ENCODE measurements around the gene DEXI. TPM values are rescaled to one million over a fixed set of nuclear protein-coding genes. Genes with fewer than 3 reads are reported as not detected.
A peak's percentile ranks its signal among the peaks of the same experiment; 100 is the strongest.

DEXI gene
- total RNA-seq, 2 donors from 2014 or later, result 31.5 to 32.0 TPM

- no peak overlapping the region for H3K9ac ChIP-seq (ENCODE audit: extremely low read depth, low read length, poor library complexity, severe bottlenecking)
- Mint-ChIP-seq H3K27me3 (ENCODE audit: insufficient read depth) (no peaks in the 10 kb centered on the region), H3K27ac (no peak overlapping the region), H3K9me3 (no peaks in the 10 kb centered on the region), H3K4me1 (peaks cover 5% of the 10 kb centered on the region), H3K36me3 (ENCODE audit: low read depth) (no peaks in the 10 kb centered on the region), H3K4me3 (no peak overlapping the region)
- H3K27ac ChIP-seq (ENCODE audit: low read depth, low read length), result no peak overlapping the region
- no peaks in the 10 kb centered on the region for H3K9me3 ChIP-seq (ENCODE audit: control insufficient read depth, low read length)
- TF ChIP-seq, protein P1, sequence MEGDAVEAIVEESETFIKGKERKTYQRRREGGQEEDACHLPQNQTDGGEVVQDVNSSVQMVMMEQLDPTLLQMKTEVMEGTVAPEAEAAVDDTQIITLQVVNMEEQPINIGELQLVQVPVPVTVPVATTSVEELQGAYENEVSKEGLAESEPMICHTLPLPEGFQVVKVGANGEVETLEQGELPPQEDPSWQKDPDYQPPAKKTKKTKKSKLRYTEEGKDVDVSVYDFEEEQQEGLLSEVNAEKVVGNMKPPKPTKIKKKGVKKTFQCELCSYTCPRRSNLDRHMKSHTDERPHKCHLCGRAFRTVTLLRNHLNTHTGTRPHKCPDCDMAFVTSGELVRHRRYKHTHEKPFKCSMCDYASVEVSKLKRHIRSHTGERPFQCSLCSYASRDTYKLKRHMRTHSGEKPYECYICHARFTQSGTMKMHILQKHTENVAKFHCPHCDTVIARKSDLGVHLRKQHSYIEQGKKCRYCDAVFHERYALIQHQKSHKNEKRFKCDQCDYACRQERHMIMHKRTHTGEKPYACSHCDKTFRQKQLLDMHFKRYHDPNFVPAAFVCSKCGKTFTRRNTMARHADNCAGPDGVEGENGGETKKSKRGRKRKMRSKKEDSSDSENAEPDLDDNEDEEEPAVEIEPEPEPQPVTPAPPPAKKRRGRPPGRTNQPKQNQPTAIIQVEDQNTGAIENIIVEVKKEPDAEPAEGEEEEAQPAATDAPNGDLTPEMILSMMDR (conservative IDR thresholded peaks at IDR 0.05), result peak; percentile 94
- 60 to 66% methylated on average over 11 to 21 of the region's 21 CpGs for WGBS, 2 experiments (ENCODE audit: insufficient coverage in 1 of 2, insufficient read length in 1 of 2)
- H3K4me1 ChIP-seq (ENCODE audit: control insufficient read depth, insufficient read depth, low read length), result peaks cover 9% of the 10 kb centered on the region
- DNase-seq, result peak; percentile 99
- H3K4me3 ChIP-seq (ENCODE audit: low read length), result no peak overlapping the region
- no peaks in the 10 kb centered on the region for H3K36me3 ChIP-seq (ENCODE audit: control insufficient read depth, insufficient read depth, low read length)
- no peaks in the 10 kb centered on the region for H3K27me3 ChIP-seq (ENCODE audit: control insufficient read depth, insufficient read depth, low read length, poor library complexity, severe bottlenecking)
Observed at GRCh38 chr16:10918294-10919002, 23.8 kb downstream of the DEXI start.

DNA sequence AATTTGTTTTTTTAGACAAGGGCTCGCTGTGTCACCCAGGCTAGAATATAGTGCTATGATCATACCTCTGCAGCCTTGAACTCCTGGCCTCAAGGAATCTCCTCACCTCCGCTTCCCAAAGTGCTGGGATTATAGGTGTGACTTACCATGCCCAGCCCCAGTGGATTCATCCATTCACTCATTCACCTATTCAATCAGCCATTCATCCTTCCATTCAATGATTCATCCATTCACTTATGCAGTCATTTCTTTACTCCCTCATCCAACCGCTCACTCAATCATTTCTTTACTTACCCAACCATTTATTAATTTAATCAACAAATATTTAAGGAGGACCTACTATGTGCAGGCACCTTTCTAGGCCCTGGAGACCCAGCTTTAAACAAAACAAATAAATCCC is 25.7 kb downstream of the DEXI start:
- Histone ChIP-seq H3K4me1 (ENCODE audit: control insufficient read depth, insufficient read depth, low read length) (peaks cover 9% of the 10 kb centered on the region), H3K9ac (ENCODE audit: extremely low read depth, low read length, poor library complexity, severe bottlenecking) (no peak overlapping the region), H3K27me3 (ENCODE audit: control insufficient read depth, insufficient read depth, low read length, poor library complexity, severe bottlenecking) (no peaks in the 10 kb centered on the region), H3K27ac (ENCODE audit: low read depth, low read length) (no peak overlapping the region), H3K4me3 (ENCODE audit: low read length) (no peak overlapping the region), H3K9me3 (ENCODE audit: control insufficient read depth, low read length) (no peaks in the 10 kb centered on the region), H3K36me3 (ENCODE audit: control insufficient read depth, insufficient read depth, low read length) (no peaks in the 10 kb centered on the region)
- Mint-ChIP-seq H3K27me3 (ENCODE audit: insufficient read depth) (no peaks in the 10 kb centered on the region), H3K4me3 (no peak overlapping the region), H3K4me1 (peaks cover 5% of the 10 kb centered on the region), H3K36me3 (ENCODE audit: low read depth) (no peaks in the 10 kb centered on the region), H3K27ac (peak overlapping the region; percentile 56), H3K9me3 (no peaks in the 10 kb centered on the region)
- 59 to 64% methylated on average over 3 of the region's 3 CpGs for WGBS, 2 experiments (ENCODE audit: insufficient coverage in 1 of 2, insufficient read length in 1 of 2)
- DNase-seq, result no peak
- TF ChIP-seq, protein P1 (conservative IDR thresholded peaks at IDR 0.05), result no peak

- H3K36me3 ChIP-seq (ENCODE audit: control insufficient read depth, insufficient read depth, low read length), result no peaks in the 10 kb centered on the region
- no peaks in the 10 kb centered on the region for H3K36me3 Mint-ChIP-seq (ENCODE audit: low read depth)
- H3K27me3 ChIP-seq (ENCODE audit: control insufficient read depth, insufficient read depth, low read length, poor library complexity, severe bottlenecking), result no peaks in the 10 kb centered on the region
- no peaks in the 10 kb centered on the region for H3K9me3 ChIP-seq (ENCODE audit: control insufficient read depth, low read length)
- no peak overlapping the region for H3K27ac Mint-ChIP-seq
- no peaks in the 10 kb centered on the region for H3K9me3 Mint-ChIP-seq
- peaks cover 8% of the 10 kb centered on the region for H3K4me1 ChIP-seq (ENCODE audit: control insufficient read depth, insufficient read depth, low read length)
- H3K4me3 ChIP-seq (ENCODE audit: low read length), result no peak overlapping the region
- no peak overlapping the region for H3K4me3 Mint-ChIP-seq
- peaks cover 3% of the 10 kb centered on the region for H3K27me3 Mint-ChIP-seq (ENCODE audit: insufficient read depth)
- H3K4me1 Mint-ChIP-seq, result peaks cover 5% of the 10 kb centered on the region
- no peak overlapping the region for H3K9ac ChIP-seq (ENCODE audit: extremely low read depth, low read length, poor library complexity, severe bottlenecking)
- no peak overlapping the region for H3K27ac ChIP-seq (ENCODE audit: low read depth, low read length)
- DNase-seq, result no peak
- TF ChIP-seq, protein P1 (conservative IDR thresholded peaks at IDR 0.05), result no peak
Observed at GRCh38 chr16:10911267-10911666, 31.0 kb downstream of the DEXI start.

Data from endodermal cell (in vitro differentiated cells).